G401 (cell line): Measurements from ENCODE around the gene IKZF3. TPM values are rescaled to one million over a fixed set of nuclear protein-coding genes. Genes with fewer than 3 reads are reported as not detected.

Source experiments
- DNase-seq: peaks from one replicate; pipeline ENCODE4 v3.0.0-alpha.2; 2015; ENCODE audit warnings: low spot score
- in situ Hi-C: cut with HindIII; loops from 2 replicates; pipeline ENCODE4 v1.10.0; 2016; ENCODE audit warnings: low sequenced_read_pairs, mixed read lengths
- total RNA-seq: library from RNA; depleted of rRNA; stranded (reverse); fragments of >200 nt; shearing (Covaris generic); gene quantifications from 2 replicates; pipeline ENCODE4 v1.2.3, GENCODE V29; 2014

Gene IKZF3
- total RNA-seq, 1 experiment from 2014 or later: not detected

GRCh38 chr17:39822051-39822451 lies 42.1 kb downstream of the IKZF3 start:
- in situ Hi-C loops: no loop called here
- DNase-seq: no peak

GRCh38 chr17:39820987-39821386 lies 43.1 kb downstream of the IKZF3 start:
- no peak for DNase-seq
- in situ Hi-C loops: no loop called here

DNA sequence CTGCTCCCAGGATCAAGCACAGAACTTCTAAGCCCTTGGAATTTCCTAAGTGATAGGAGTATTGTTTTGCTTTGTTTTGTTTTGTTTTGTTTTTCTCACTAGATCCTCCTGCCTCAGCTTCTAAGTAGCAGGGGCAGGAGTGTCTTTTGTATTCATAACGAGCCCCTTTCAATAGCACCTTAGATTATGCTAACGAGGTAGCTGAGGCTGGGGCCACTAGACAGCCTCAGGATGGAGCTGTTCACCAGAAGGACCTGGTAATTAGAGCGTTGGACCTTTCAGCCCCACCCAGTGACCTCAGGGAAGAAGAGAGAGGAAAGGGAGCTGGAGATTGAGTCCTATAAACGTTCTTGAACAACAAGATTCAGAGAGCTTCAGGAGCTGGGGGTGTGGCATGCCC lies 43.6 kb downstream of the IKZF3 start:
- in situ Hi-C loops: no loop called here
- DNase-seq: no peak

DNA sequence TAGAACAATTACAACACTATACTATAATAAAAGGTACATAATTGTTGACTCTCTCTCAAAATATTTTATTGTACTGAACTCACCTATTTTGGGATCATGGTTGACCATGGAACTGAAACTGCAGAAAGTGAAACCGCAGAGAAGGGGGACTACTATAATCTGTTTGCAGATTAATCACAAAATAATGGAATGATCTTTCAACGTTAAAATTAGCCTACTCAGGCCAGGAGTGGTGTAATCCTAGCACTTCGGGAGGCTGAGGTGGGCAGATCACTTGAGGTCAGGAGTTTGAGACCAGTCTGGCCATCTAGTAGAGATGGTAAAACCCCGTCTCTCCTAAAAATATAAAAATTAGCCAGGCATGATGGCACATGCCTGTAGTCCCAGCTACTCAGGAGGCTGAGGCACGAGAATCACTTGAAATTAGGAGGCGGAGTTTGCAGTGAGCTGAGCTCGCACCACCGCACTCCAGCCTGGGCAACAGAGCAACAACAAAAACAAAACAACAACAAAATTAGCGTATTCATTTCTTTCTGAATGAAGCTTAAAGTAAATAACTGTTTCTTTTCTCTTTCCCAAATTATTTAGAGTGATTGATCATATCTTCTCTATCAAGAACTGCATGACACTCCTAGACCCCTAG lies 45.6 kb downstream of the IKZF3 start:
- DNase-seq: no peak
- in situ Hi-C loops: no loop called here

DNA sequence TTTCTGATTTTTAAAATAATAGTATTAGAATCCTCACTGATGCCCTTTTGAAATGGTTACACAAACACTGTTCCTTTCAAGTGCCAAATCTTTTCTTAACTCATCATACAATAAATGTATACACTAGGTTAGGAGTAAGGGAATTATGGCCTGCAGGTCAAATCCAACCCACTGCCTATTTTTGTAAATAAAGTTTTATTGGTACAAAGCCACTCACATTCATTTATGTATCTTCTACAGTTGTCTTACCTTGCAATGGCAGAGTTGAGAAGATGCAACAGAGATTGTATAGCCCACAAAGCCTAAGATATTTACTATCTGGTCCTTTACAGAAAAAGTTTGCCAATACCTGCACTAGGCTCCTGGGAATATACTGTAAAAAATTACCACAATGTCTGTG lies 47.8 kb downstream of the IKZF3 start:
- no peak for DNase-seq
- in situ Hi-C loops: no loop called here

GRCh38 chr17:39814497-39814896 lies 49.6 kb downstream of the IKZF3 start:
- DNase-seq: no peak
- in situ Hi-C loops: no loop called here

GRCh38 chr17:39813631-39814030 lies 50.5 kb downstream of the IKZF3 start:
- in situ Hi-C loops: no loop called here
- no peak for DNase-seq

DNA sequence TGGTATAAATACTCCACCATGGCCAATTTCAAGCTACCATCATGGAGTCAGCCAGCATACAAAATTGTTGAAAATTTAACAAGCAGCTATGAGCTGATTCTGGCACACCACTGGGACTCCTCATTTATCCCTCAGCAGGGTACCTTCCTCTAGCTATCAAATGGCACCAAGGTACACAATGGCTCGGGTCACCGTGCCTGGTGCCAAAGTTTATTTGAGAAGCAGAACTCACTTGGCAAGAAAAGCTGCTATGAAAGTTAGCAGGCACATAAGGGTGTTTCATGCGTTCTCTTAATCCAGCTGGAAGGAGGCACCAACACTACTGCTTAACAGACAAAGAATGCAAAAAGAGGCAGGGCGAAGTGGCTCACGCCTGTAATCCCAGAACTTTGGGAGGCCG lies 51.6 kb downstream of the IKZF3 start:
- in situ Hi-C loops: no loop called here
- DNase-seq: no peak

GRCh38 chr17:39810939-39811728 lies 53.0 kb downstream of the IKZF3 start:
- in situ Hi-C loops: no loop called here
- no peak for DNase-seq

DNA sequence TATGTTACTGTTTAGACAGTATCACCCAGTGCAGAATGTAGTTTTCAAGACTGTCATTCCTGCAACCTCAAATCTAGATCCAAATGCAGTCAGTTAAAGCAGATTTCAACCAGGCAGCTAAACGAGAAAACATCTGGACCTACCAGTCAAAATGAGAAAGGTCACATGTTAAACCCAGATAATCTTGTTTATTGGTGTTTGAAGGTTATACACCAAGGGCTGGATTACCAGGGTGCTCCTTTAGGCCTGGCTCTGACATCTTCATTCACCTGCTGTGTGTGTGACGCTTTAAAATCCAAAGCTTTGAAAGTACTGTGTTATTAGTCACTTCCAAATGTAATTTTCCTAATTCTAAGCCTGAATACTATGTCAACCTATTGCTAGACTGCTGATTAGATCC lies 54.9 kb downstream of the IKZF3 start:
- in situ Hi-C loops: no loop called here
- no peak for DNase-seq

DNA sequence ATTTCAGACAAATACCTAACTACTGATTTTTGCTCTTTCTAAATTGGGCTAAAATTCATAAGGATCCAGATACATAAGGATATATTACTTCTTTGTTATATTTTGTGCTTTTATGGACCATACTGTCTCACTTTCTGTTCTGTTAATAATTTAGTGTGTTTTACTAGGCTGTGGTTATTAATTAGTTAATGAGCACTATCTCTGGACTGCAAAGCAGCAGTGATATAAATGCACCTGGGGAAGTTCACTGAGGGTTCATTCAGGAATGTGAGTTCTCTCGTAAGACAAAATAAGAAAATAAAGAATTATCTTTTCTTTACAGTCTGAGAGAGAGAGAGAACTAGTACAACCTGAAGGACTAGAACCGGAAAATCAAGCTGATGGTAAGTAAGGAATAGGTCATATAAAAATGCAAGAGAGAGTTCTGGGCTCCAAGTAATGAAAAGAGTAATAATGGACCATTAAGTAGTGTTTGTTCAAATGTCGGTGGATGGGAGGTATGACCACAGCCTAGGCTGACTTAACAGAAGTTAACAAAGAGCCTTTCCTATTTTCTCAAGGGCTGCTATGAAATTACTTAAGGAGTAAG lies 55.6 kb downstream of the IKZF3 start:
- in situ Hi-C loops: no loop called here
- DNase-seq: no peak

DNA sequence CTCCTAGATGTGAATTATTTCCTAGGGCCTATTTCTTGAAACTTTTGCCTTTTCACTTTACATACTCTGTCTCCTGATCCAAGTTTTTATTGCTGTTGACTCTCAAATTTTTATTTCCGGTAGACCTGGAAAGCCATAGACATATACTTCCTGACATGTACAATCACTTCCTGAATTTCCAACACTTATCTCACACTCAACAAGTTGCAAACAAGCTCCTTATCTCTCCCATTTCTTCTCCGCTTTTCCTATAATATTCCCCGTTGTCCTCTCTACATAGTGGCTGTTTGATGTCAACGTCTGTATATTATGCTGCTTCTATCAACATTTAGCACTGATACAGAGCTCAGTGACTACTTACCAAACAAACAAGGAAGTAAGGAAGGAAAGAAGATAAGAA lies 59.3 kb downstream of the IKZF3 start:
- no peak for DNase-seq
- in situ Hi-C loops: no loop called here

DNA sequence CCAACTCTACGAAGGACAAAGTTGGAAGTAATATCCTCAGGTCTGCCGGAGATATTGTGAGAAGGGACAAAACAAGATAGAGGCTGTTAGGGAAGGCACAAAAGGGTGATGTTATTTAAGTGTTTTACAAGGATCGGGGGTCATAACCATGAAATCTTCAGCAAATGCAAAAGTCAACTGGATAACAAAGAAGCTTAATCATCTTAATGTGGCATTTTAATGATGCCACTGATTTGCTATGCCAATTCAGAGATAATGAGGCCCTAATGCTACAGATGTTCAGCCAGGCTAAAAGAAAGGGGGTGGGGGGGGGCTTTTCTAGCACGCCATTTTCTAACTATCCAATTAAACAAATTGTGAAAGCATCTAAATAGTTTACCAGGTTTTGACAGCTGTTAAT lies 63.1 kb downstream of the IKZF3 start:
- in situ Hi-C loops: no loop called here
- DNase-seq: no peak

DNA sequence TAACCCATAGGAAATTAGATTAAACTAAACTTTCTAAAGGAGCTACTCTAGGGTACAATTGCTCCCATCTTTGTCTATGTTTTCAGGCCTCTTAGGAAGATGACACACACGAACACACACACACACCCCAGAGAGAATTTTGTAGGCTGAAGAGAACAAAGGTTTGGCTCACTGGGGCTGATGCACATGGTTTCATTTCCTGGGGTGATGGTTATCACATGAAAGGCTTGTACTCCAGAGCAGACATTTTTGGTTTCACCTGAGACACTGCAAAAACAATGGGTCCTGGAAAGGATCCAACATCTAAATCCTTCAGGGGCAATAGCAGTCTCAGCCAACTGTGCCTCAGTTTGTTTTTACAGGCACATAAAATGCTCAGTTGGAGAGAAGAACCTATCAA lies 63.6 kb downstream of the IKZF3 start:
- DNase-seq: no peak
- in situ Hi-C loops: no loop called here

DNA sequence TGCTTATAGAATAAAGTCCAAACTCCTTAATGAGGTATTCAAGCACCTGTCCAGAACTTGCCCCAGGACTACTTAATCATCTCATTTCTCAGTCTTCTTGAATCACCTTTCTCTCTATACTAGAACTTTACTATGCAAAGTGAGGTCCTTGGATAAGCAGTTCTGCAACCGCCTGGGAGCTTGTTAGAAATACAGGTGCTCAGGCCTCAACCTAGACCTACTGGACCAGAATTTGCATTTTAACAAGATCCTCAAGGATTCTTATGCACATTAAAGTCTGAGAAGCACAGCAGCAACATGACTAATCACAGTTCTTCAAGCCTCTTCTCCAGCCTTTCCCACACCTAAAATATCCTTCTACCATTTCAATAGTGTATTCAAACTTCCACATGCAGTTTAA lies 64.7 kb downstream of the IKZF3 start:
- DNase-seq: no peak
- in situ Hi-C loops: no loop called here

DNA sequence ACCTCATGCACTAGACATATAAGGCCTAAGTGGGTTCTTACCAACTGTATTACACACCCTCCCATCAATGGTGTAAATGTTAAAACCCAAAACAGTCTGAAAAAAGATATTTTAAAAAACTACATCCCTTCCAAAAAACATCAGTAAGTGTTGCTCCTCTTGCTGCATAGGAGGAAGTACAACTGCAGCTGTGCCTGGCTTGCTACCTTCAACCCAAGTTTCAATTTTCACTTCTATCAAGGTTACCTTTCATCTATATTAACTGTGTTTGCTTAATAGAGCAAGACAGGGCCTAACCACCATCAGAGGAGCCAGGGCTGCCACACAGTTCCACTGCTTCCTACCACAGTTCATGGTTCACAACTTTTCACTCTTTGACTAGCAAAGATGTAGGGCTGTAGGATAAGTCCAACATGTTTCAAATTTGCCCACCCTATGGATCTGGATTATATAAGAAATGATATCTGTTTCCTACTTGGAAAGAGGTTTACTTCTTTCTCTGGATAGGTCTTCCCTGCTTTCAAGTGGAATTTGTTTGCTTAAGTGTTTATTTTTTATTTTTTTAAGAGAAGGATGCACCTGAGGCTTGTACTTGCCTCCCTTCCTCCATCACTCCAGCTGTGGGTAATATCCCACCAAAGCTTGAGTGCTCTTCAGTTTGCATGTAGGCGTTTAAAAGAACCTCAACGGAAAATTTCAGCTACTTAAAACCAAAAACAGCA lies 69.7 kb downstream of the IKZF3 start:
- in situ Hi-C loops: no loop called here
- DNase-seq: no peak

GRCh38 chr17:39793301-39793872 lies 70.7 kb downstream of the IKZF3 start:
- no peak for DNase-seq
- in situ Hi-C loops: no loop called here

DNA sequence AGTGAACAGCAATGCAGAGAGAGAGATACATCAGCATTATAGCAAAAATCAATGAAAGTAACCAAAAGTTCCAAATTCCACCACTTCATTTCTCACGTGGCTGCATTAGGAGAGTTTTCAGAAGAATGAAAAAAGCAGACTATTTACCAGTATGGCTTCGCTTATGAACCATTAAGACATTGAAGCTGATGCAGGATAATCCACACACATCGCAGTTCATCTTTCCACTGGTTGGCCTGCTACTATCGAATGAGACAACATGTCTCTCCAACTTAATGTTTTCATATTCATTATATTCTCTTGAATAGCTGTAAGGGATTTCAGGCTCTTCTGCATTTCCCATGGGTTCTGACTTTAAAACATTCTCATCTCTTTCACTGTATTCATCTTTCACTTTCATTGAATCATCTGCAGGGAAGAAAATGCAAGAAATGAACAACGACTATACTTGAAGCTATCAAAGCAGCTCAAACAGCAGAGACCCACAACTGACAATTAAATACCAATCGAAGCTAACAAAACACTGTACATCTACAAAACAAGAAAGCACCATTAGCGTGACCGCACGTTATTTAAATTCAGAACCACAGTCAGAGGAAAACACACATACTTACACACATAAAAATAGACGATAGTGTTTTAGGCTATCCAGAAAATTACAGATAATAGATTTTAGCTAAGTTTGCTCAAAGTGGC lies 71.4 kb downstream of the IKZF3 start:
- in situ Hi-C loops: no loop called here
- no peak for DNase-seq
